K562 (cell line): ENCODE measurements around the gene EZH2. TPM values are rescaled to one million over a fixed set of nuclear protein-coding genes. Genes with fewer than 3 reads are reported as not detected.
A peak's percentile ranks its signal among the peaks of the same experiment; 100 is the strongest.

ENCODE experiments used
- ATF6 ChIP-seq: sonication (generic); formaldehyde crosslinking; IDR thresholded peaks from 2 replicates; pipeline ENCODE4 v1.4.0; 2020; ENCODE audit warnings: mild to moderate bottlenecking, missing genetic modification reagents
- CCNT2 ChIP-seq: IDR thresholded peaks from 2 replicates; pipeline ENCODE4 v1.6.1; 2011; ENCODE audit warnings: borderline replicate concordance, low read depth, mild to moderate bottlenecking, moderate library complexity, mixed read lengths, low read length; ENCODE audit not compliant: insufficient read length; ENCODE audit errors: extremely low read depth
- CEBPG ChIP-seq, 3 experiments: fragments of 200-800 bp in 1 of 3; sonication (Bioruptor generic) in 1 of 3; sonication (generic) in 1 of 3; formaldehyde crosslinking in 1 of 3; IDR thresholded peaks in 2 of 3; conservative IDR thresholded peaks in 1 of 3; 2 replicates each; pipeline versions ENCODE4 v1.6.1 to v1.8.0; 2016 to 2022; ENCODE audit warnings: missing compliant biosample characterization in 2 of 3, missing genetic modification characterization in 2 of 3, mild to moderate bottlenecking in 1 of 3, missing genetic modification reagents in 1 of 3
- ESRRB ChIP-seq: fragments of 250-450 bp; sonication (Bioruptor Pico); IDR thresholded peaks from 2 replicates; pipeline ENCODE4 v1.5.0; 2020; ENCODE audit warnings: mild to moderate bottlenecking, moderate library complexity, borderline replicate concordance
- FOXP1 ChIP-seq: sonication (generic); formaldehyde crosslinking; IDR thresholded peaks from 2 replicates; pipeline ENCODE4 v1.8.0; 2022; ENCODE audit warnings: mild to moderate bottlenecking, missing genetic modification reagents
- GATA2 ChIP-seq: sonication (generic); formaldehyde crosslinking; IDR thresholded peaks from 2 replicates; pipeline ENCODE4 v1.4.0; 2020; ENCODE audit warnings: mild to moderate bottlenecking, missing genetic modification reagents
- HCFC1 ChIP-seq: IDR thresholded peaks from 2 replicates; pipeline ENCODE4 v1.6.1; 2012; ENCODE audit warnings: low read depth, low read length, improper control_type of control experiment
- KDM1A ChIP-seq, 2 experiments: fragments of 450-650 bp; IDR thresholded peaks; 2 replicates each; pipeline ENCODE4 v1.6.1; 2016; ENCODE audit warnings: mild to moderate bottlenecking in 2 of 2
- NFE2L1 ChIP-seq: fragments of 450-650 bp; IDR thresholded peaks from 2 replicates; pipeline ENCODE4 v1.6.1; 2016; ENCODE audit warnings: missing genetic modification characterization, low read depth, mild to moderate bottlenecking, missing compliant biosample characterization, moderate library complexity, borderline replicate concordance
- NONO ChIP-seq, 2 experiments: fragments of 200-400 bp in 1 of 2; fragments of 450-650 bp in 1 of 2; formaldehyde crosslinking in 1 of 2; IDR thresholded peaks; 2 replicates each; pipeline ENCODE4 v1.6.1; 2017; ENCODE audit warnings: low read depth in 2 of 2, mild to moderate bottlenecking in 2 of 2, moderate library complexity in 2 of 2, low read length in 1 of 2
- NR4A1 ChIP-seq, 2 experiments: fragments of 250-450 bp in 1 of 2; fragments of 450-650 bp in 1 of 2; sonication (Bioruptor Pico) in 1 of 2; IDR thresholded peaks; 2 replicates each; pipeline versions ENCODE4 v1.4.0 to v1.6.1; 2016 to 2020; ENCODE audit warnings: mild to moderate bottlenecking in 2 of 2, missing compliant biosample characterization in 1 of 2, missing genetic modification characterization in 1 of 2, moderate library complexity in 1 of 2
- PHB ChIP-seq: fragments of 250-450 bp; sonication (Bioruptor Pico); IDR thresholded peaks from 2 replicates; pipeline ENCODE4 v1.5.0; 2021
- PYGO2 ChIP-seq: fragments of 450-650 bp; IDR thresholded peaks from 2 replicates; pipeline ENCODE4 v1.6.1; 2016; ENCODE audit warnings: mild to moderate bottlenecking, missing genetic modification characterization, moderate library complexity, missing compliant biosample characterization
- RBFOX2 ChIP-seq: fragments of 200-400 bp; formaldehyde crosslinking; IDR thresholded peaks from 2 replicates; pipeline ENCODE4 v1.6.1; 2017; ENCODE audit warnings: low read depth, mild to moderate bottlenecking, low read length, moderate library complexity
- RFX1 ChIP-seq: fragments of 450-650 bp; IDR thresholded peaks from 2 replicates; pipeline ENCODE4 v1.6.1; 2016; ENCODE audit warnings: mild to moderate bottlenecking, moderate library complexity
- SAFB2 ChIP-seq: fragments of 200-400 bp; formaldehyde crosslinking; IDR thresholded peaks from 2 replicates; pipeline ENCODE4 v1.6.1; 2018; ENCODE audit warnings: borderline replicate concordance, low read length, low read depth, moderate library complexity; ENCODE audit not compliant: severe bottlenecking
- SIN3B ChIP-seq: fragments of 450-650 bp; IDR thresholded peaks from 2 replicates; pipeline ENCODE4 v1.6.1; 2017; ENCODE audit warnings: low read depth, mild to moderate bottlenecking, moderate library complexity
- SMAD3 ChIP-seq: fragments of 450-650 bp; formaldehyde crosslinking; conservative IDR thresholded peaks from 2 replicates; pipeline ENCODE4 v1.4.0; 2020; ENCODE audit warnings: mild to moderate bottlenecking
- SPI1 ChIP-seq: IDR thresholded peaks from 2 replicates; pipeline ENCODE4 v1.6.1; 2011; ENCODE audit warnings: low read depth, low read length, control low read depth, borderline replicate concordance
- TEAD1 ChIP-seq, 2 experiments: fragments of 450-650 bp in 1 of 2; sonication (generic) in 1 of 2; formaldehyde crosslinking; IDR thresholded peaks; 2 replicates each; pipeline versions ENCODE4 v1.4.0 to v1.8.0; 2020 to 2022; ENCODE audit warnings: mild to moderate bottlenecking in 2 of 2, missing genetic modification reagents in 1 of 2
- ZNF23 ChIP-seq: fragments of 250-450 bp; sonication (Bioruptor Pico); IDR thresholded peaks from 2 replicates; pipeline ENCODE4 v1.4.0; 2020; ENCODE audit warnings: mild to moderate bottlenecking
- polyA plus RNA-seq, 8 experiments: library from polyadenylated mRNA; depleted of rRNA in 4 of 8; stranded (reverse) in 5 of 8; unstranded in 3 of 8; fragments of >200 nt; fragmentation: Nextera tagmentation in 2 of 8; fragmentation: Illumina TruSeq in 1 of 8; extraction: Ambion mirVana in 2 of 8; extraction: Trizol in 1 of 8; gene quantifications; 2 replicates each; pipeline versions ENCODE4 v1.2.1 to v1.2.3, GENCODE V29; 2011 to 2014; ENCODE audit warnings: inconsistent platforms in 1 of 8, missing spikeins in 1 of 8
- total RNA-seq, 7 experiments: library from RNA; depleted of rRNA in 6 of 7; stranded (reverse); fragments of >200 nt in 6 of 7; fragmentation: Illumina TruSeq in 2 of 7; extraction: Trizol in 2 of 7; gene quantifications; 2 replicates each; pipeline versions ENCODE4 v1.2.1 to v1.2.3, GENCODE V29; 2011 to 2021; ENCODE audit warnings: low replicate concordance in 1 of 7
- TF ChIP-seq, protein P1 (sequence below): fragments of 450-650 bp; IDR thresholded peaks from 2 replicates; pipeline ENCODE4 v1.6.1; 2014; ENCODE audit warnings: low read depth, mild to moderate bottlenecking, moderate library complexity, borderline replicate concordance

Gene EZH2
- total and polyA plus RNA-seq, 9 of the 15 experiments (the other 6 are each of a cell fraction or from before 2014, with no cell fraction given) = 48.7 to 175 (median 98.6) TPM

DNA sequence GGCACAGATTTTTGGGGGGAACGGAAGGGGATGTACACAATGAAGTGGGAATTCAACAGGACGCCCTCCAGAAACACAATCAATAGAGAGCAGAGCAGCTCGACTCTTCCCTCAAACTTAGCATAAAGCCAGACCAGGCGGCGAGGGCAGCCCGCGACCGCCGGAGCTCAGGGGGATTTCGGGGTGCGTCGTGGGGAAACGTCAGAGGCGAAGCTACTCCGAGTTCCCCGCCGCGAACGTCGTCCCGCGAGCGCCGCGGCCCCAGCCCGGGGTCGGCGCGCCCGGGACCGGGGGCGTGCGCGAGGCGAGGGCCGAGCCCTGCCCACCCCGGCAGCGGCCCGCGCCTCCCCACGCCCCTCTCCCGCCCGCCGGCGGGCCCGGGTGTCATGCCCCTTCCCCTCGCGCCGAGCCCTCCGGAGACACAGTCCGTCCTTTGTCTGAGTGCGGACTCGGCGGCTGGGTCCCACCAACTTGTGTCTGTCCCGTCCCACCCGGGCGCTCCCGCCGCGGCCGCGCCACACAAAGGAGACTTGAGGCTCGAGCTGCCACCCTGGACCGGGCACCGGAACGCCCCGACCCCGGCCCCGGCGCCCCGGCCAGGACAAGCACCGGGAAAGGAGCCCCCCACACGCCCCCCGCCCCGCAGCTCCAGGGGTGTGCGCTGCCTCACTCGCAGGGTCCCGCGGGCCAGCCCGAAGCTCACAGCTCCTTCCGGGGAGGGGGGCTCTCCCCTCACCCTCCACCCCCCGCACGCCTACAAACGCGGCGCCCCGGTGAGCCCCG, 634 bp downstream of the EZH2 start (continued):
- TF ChIP-seq CEBPG (CRISPR knock-in tag; IDR thresholded peaks at IDR 0.05) (no peak), CEBPG (tag; conservative IDR thresholded peaks at IDR 0.05 in 1 of 2, IDR thresholded peaks at IDR 0.05 in 1 of 2) (no peak), TEAD1 (CRISPR knock-in tag; IDR thresholded peaks at IDR 0.05) (no peak), PHB (CRISPR knock-in tag) (peak; percentile 13; the same call in 1 of the 2 replicates), KDM1A (IDR thresholded peaks at IDR 0.05) (no peak), ATF6 (CRISPR knock-in tag) (0 out of 2 replicates have a peak, but pooled peaks have one; percentile 4), SAFB2 (no peak), HCFC1 (no peak), FOXP1 (CRISPR knock-in tag) (no peak), RFX1 (no peak), ZNF23 (no peak), CCNT2 (peak; percentile 84), NFE2L1 (no peak), PYGO2 (tag) (no peak), RBFOX2 (peak; percentile 80), SIN3B (peak; percentile 50), ESRRB (CRISPR knock-in tag) (no peak), NONO (IDR thresholded peaks at IDR 0.05; ENCODE audit: low read depth in 2 of 2, low read length in 1 of 2) (0 out of 4 replicates have a peak, but pooled peaks of 1 of the 2 experiments have one; percentile 49), NR4A1 (CRISPR knock-in tag; IDR thresholded peaks at IDR 0.05) (no peak), NR4A1 (tag; IDR thresholded peaks at IDR 0.05) (no peak), SPI1 (no peak), SMAD3 (no peak), GATA2 (CRISPR knock-in tag) (no peak)
- TF ChIP-seq, protein P1, sequence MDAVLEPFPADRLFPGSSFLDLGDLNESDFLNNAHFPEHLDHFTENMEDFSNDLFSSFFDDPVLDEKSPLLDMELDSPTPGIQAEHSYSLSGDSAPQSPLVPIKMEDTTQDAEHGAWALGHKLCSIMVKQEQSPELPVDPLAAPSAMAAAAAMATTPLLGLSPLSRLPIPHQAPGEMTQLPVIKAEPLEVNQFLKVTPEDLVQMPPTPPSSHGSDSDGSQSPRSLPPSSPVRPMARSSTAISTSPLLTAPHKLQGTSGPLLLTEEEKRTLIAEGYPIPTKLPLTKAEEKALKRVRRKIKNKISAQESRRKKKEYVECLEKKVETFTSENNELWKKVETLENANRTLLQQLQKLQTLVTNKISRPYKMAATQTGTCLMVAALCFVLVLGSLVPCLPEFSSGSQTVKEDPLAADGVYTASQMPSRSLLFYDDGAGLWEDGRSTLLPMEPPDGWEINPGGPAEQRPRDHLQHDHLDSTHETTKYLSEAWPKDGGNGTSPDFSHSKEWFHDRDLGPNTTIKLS = no peak
